Fibroblast of villous mesenchyme (primary cell): ENCODE data around the gene HIF3A. TPM values are rescaled to one million over a fixed set of nuclear protein-coding genes. Genes with fewer than 3 reads are reported as not detected.
"Not testable (repeated sequence)": the region's sequence is repeated elsewhere in the genome, so short reads cannot be mapped to it uniquely, and the experiment has no call there.

ENCODE experiments used
- DNase-seq: peaks from one replicate; pipeline ENCODE4 v3.0.0-alpha.2; 2010; ENCODE audit warnings: low read depth
- H3K4me3 ChIP-seq: 2 replicates; pipeline ENCODE4 v1.5.1; 2011; ENCODE audit warnings: low read depth, mild to moderate bottlenecking, low read length
- CTCF ChIP-seq: IDR thresholded peaks from 2 replicates; pipeline ENCODE4 v1.5.1; 2012; ENCODE audit warnings: low read depth, mild to moderate bottlenecking, low read length; ENCODE audit not compliant: insufficient read depth
- total RNA-seq: library from RNA; depleted of rRNA; stranded (reverse); fragments of >200 nt; gene quantifications from 2 replicates; pipeline ENCODE4 v1.2.3, GENCODE V29; 2012

The HIF3A gene
- total RNA-seq, 1 donor, result 0.43 TPM

- peak; percentile 80 for TF ChIP-seq CTCF
- peak; percentile 82 for DNase-seq
- H3K4me3 ChIP-seq, result no peak overlapping the region
Measured at GRCh38 chr19:46265217-46265828, 31.5 kb upstream of the HIF3A start.

GRCh38 chr19:46269101-46269500 is 27.7 kb upstream of the HIF3A start:
- H3K4me3 ChIP-seq, result no peak overlapping the region
- no peak for TF ChIP-seq CTCF
- no peak for DNase-seq

- H3K4me3 ChIP-seq, result no peak overlapping the region
- no peak for DNase-seq
- TF ChIP-seq CTCF, result no peak
Measured at GRCh38 chr19:46270521-46271256, 26.2 kb upstream of the HIF3A start.

GRCh38 chr19:46271481-46272197 is 25.2 kb upstream of the HIF3A start:
- DNase-seq, result peak; percentile 61
- H3K4me3 ChIP-seq, result no peak overlapping the region
- TF ChIP-seq CTCF, result no peak

DNA sequence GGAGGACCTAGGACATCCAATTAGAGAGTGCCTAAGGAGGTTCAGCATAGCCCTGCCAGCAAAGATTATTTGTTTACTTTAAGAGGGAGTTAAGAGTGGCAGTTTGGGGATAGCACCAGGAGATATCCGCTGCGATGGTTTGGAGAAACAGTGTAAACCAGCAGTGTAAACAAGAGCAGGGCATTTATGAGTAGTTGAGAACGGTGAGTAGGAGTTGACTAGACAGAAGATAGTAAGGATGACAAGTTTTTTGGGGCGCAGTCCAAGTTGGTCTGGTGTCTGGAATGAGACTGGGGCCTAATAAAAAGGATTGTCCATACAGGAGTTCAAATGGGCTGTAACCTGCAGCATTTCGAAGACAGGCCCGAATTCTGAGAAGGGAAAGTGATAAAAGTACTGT is 22.9 kb upstream of the HIF3A start:
- not testable (repeated sequence) for H3K4me3 ChIP-seq, DNase-seq

- no peak for TF ChIP-seq CTCF
- no peak overlapping the region for H3K4me3 ChIP-seq
- DNase-seq, result no peak
Measured at GRCh38 chr19:46279177-46279576, 17.7 kb upstream of the HIF3A start.

DNA sequence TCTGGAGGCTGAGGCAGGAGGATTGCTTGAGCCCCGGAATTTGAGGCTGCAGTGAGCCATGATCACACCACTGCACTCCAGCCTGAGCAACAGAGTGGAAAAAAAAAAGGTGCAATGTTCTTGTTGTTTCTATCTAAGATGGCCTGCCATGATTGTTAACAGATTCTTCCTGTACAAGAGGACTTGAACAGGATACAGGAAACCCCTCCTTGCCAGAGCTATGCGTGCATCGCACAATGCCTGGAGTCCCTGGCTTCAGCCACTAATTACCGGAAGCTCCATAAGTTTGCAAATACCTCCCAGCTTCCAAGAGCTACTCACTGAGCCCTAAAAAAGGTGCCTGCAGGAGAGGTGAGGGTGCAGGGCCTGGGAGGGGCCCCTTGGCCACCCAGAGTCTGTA is 13.1 kb upstream of the HIF3A start:
- no peak overlapping the region for H3K4me3 ChIP-seq
- TF ChIP-seq CTCF, result no peak
- no peak for DNase-seq
